Subcutaneous abdominal adipose tissue (tissue), 5 donors: ENCODE results near the gene ADAM15.
A peak's percentile ranks its signal among the peaks of the same experiment; 100 is the strongest.

Experiments used
- H3K27ac ChIP-seq: one replicate; pipeline ENCODE4 v1.7.0; 2013; ENCODE audit warnings: low read depth, mild to moderate bottlenecking, inconsistent platforms, low read length, moderate library complexity
- H3K27me3 ChIP-seq, 5 donors: one replicate each; pipeline ENCODE4 v1.7.0; 2013; ENCODE audit warnings: low read length in 5 of 5, inconsistent platforms in 1 of 5; ENCODE audit not compliant: control insufficient read depth in 5 of 5, insufficient read depth in 4 of 5
- H3K36me3 ChIP-seq, 5 donors: one replicate each; pipeline ENCODE4 v1.7.0; 2013; ENCODE audit warnings: low read length in 5 of 5; ENCODE audit not compliant: control insufficient read depth in 5 of 5, insufficient read depth in 5 of 5
- H3K4me1 ChIP-seq, 5 donors: one replicate each; pipeline ENCODE4 v1.7.0; 2013; ENCODE audit warnings: low read length in 5 of 5, mild to moderate bottlenecking in 3 of 5, moderate library complexity in 1 of 5; ENCODE audit not compliant: control insufficient read depth in 5 of 5, insufficient read depth in 5 of 5
- H3K4me3 ChIP-seq, 5 donors: one replicate each; pipeline ENCODE4 v1.7.0; 2013; ENCODE audit warnings: low read length in 5 of 5, low read depth in 1 of 5
- H3K9ac ChIP-seq, 5 donors: one replicate each; pipeline ENCODE4 v1.7.0; 2013; ENCODE audit warnings: low read length in 5 of 5, mild to moderate bottlenecking in 4 of 5, moderate library complexity in 3 of 5
- H3K9me3 ChIP-seq, 5 donors: one replicate each; pipeline ENCODE4 v1.7.0; 2013; ENCODE audit warnings: low read length in 5 of 5; ENCODE audit not compliant: control insufficient read depth in 5 of 5
- donor health status: healthy.
- donor health status: healthy.
- donor health status: healthy.
- donor health status: healthy.
- donor health status: healthy.

The ADAM15 gene

DNA sequence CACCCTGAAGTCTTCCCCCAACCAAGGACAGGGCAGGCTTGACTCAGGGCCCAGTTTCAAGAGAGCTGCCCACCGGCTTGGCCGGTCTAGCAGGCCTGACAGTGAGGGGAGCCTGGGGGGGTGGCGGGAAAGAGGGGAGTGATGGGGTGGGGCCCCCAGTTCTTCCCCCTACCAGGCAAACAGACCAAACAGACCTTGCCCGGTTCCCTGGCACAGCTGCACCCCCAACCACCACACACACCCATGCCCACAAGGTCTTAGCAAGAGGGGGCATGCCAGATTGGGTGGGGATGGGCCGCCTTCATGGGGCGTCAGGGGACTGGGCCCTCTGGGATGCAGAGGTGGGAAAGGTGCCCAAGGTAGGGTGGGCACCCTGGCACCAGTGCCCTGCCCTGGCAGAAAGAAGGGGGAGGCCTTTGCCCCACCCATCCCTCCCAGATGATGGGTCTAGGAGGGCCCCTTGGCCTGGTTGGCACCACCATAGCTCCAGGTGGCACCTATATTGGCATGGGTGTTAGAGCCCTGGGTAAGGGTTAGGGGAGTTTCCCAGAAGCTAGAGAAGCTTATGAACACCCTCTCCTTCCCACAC is 39.6 kb upstream of the ADAM15 start:
- H3K9me3 ChIP-seq: no peaks in the 10 kb centered on the region
- no peaks in the 10 kb centered on the region for H3K27me3 ChIP-seq
- H3K36me3 ChIP-seq: peaks cover 0 to 31% (median 21%) of the 10 kb centered on the region in 5 donors
- peak overlapping the region; percentile 0 to 58 (median 49) for H3K9ac ChIP-seq
- H3K4me1 ChIP-seq: peaks cover 8 to 77% (median 67%) of the 10 kb centered on the region in 5 donors
- no peak overlapping the region for H3K4me3 ChIP-seq
- peak overlapping the region; percentile 97 for H3K27ac ChIP-seq

DNA sequence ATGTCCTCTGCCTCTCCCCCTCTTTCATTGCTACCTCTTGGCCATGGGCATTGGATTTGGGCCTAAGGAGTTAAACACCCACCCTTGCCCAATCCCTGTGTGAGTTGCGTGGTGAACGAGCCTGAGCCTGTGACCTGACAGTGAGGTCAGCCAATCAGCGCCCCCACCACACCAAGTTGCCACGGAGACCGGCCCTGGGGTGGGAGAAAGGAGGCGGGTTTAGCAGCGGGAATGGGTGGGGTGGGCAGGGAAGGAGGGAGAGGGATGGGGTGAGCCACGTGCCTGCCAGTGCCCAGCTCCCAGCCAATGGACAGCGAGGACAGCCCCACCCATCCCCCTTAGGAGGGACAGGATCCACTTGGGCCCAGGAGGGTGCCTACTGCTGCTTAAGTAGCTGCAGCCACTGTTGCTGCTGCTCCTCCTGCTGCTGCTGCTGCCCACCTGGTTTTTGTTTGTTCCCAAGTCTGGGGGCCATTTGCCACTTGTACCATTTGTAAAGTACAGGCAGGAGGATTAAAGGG is 39.0 kb upstream of the ADAM15 start:
- H3K36me3 ChIP-seq: peaks cover 0 to 33% (median 21%) of the 10 kb centered on the region in 5 donors
- no peaks in the 10 kb centered on the region for H3K9me3 ChIP-seq
- no peak overlapping the region for H3K4me3 ChIP-seq
- H3K4me1 ChIP-seq: peaks cover 7 to 77% (median 67%) of the 10 kb centered on the region in 5 donors
- H3K9ac ChIP-seq: peak overlapping the region in 4 of 5 donors; percentile 0 to 58 (median 52)
- no peaks in the 10 kb centered on the region for H3K27me3 ChIP-seq
- peak overlapping the region; percentile 97 for H3K27ac ChIP-seq

DNA sequence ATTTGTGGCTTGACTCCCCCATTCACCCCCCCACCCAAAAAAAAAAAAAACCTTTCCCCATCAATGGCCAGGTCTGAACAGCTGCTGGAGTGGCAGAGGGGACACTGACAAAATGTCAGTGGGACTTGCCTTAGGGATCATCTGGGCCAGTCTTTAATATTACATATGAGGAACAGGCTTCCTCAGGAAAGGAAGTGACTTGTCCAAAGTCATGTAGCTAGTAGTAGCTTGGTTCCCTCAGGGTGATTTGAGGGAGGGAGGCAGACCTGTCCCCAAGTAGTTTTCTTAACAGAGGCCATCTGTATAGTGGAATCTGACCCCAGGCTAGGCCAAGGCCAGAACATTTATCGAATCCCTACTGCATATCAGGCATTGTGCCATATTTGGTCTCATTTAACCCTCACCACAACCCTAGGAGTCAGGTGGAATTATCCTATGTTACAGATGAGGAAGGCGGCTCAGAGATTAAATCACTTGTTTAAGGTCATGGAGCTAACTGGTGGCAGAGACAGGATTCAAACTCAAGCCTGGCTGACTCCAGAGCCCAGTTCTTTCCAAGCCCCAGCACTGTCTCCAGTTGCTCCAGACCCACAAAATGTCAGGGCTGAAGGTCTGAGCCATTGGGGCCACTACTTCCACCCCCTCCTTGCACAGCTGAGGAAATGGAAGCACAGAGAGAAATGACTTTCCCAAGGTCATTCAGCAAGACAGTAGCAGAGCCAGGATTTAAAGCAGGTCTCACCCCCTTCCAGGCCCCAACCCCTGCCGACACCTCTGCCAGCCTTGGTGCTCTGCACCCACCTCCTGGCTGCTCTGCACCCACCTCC is 38.1 kb upstream of the ADAM15 start:
- Histone ChIP-seq H3K36me3 (peaks cover 0 to 33% (median 21%) of the 10 kb centered on the region in 5 donors), H3K4me3 (no peak overlapping the region), H3K4me1 (peaks cover 7 to 77% (median 65%) of the 10 kb centered on the region in 5 donors), H3K9ac (peak overlapping the region in 3 of 5 donors; percentile 30 to 52 (median 48)), H3K27me3 (no peaks in the 10 kb centered on the region), H3K9me3 (no peaks in the 10 kb centered on the region), H3K27ac (peak overlapping the region; percentile 97)

DNA sequence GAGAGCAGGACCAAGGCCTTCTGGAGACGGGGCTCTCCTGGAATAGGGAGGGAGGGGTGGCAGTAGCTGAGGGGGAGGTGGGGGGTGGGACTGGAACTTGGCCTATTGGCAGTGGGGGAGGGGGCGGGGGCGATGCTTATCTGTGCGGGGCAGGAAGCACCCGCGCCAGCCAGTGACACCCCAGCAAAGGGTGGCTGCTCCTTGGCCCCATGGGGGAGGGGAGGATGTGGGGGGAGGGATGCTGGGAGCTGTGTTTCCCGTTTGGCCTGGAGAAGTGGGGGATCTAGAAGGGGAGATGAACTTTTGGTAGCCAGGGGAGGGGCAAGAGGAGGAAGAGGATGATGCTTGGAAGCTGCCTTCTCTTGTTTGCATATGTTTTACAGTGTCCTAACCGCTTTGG is 37.5 kb upstream of the ADAM15 start:
- Histone ChIP-seq H3K36me3 (peaks cover 0 to 33% (median 21%) of the 10 kb centered on the region in 5 donors), H3K27me3 (no peaks in the 10 kb centered on the region), H3K4me3 (no peak overlapping the region), H3K4me1 (peaks cover 7 to 75% (median 65%) of the 10 kb centered on the region in 5 donors), H3K27ac (peak overlapping the region; percentile 97), H3K9ac (no peak overlapping the region), H3K9me3 (no peaks in the 10 kb centered on the region)

DNA sequence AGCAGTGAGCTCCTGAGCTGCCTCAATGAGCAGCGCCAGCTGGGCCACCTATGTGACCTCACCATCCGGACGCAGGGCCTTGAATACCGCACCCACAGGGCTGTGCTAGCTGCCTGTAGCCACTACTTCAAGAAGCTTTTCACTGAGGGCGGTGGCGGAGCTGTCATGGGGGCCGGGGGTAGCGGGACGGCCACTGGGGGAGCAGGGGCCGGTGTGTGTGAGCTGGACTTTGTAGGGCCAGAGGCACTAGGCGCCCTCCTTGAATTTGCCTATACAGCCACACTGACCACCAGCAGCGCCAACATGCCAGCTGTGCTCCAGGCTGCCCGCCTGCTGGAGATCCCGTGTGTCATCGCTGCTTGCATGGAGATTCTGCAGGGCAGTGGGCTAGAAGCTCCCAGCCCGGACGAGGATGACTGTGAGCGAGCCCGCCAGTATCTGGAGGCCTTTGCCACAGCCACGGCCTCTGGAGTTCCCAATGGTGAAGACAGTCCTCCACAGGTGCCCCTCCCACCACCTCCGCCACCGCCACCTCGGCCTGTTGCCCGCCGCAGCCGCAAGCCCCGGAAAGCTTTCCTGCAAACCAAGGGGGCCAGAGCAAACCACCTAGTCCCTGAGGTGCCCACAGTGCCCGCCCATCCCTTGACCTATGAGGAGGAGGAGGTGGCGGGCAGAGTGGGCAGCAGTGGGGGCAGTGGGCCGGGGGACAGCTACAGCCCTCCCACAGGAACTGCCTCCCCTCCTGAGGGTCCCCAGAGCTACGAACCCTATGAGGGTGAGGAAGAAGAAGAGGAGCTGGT is 36.2 kb upstream of the ADAM15 start:
- Histone ChIP-seq H3K27ac (peak overlapping the region; percentile 96), H3K9me3 (no peaks in the 10 kb centered on the region), H3K27me3 (no peaks in the 10 kb centered on the region), H3K36me3 (peaks cover 0 to 33% (median 21%) of the 10 kb centered on the region in 5 donors), H3K9ac (no peak overlapping the region), H3K4me3 (no peak overlapping the region), H3K4me1 (peaks cover 7 to 70% (median 62%) of the 10 kb centered on the region in 5 donors)

DNA sequence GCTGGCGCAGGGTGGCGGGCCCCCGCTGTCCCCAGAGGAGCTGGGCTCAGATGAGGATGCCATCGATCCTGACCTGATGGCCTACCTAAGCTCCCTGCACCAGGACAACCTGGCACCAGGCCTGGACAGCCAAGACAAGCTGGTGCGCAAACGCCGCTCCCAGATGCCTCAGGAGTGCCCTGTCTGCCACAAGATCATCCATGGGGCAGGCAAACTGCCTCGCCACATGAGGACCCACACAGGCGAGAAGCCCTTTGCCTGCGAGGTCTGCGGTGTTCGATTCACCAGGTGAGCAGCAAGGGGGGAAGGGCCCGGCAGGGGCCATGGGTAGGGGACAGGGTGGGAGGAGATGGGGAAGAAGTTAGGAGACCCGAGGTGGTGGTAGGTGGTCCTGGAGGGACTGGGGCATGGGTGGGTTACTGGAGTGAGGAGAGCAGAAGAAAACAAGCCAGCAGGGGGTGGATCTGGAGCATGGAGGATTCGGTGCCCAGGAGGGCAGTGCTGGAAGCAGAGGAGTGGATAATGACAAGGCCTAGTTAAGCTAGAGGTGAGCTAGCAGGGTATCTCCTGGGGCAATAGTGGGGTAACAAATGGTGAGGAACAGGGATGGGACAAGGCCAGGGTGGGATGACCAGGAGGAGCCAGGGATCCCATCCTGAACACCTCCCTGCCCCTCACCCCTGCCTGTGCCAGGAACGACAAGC is 35.4 kb upstream of the ADAM15 start:
- Histone ChIP-seq H3K27ac (peak overlapping the region; percentile 96), H3K4me1 (peaks cover 7 to 63% (median 54%) of the 10 kb centered on the region in 5 donors), H3K27me3 (no peaks in the 10 kb centered on the region), H3K9me3 (no peaks in the 10 kb centered on the region), H3K9ac (no peak overlapping the region), H3K36me3 (peaks cover 0 to 33% (median 21%) of the 10 kb centered on the region in 5 donors), H3K4me3 (no peak overlapping the region)

DNA sequence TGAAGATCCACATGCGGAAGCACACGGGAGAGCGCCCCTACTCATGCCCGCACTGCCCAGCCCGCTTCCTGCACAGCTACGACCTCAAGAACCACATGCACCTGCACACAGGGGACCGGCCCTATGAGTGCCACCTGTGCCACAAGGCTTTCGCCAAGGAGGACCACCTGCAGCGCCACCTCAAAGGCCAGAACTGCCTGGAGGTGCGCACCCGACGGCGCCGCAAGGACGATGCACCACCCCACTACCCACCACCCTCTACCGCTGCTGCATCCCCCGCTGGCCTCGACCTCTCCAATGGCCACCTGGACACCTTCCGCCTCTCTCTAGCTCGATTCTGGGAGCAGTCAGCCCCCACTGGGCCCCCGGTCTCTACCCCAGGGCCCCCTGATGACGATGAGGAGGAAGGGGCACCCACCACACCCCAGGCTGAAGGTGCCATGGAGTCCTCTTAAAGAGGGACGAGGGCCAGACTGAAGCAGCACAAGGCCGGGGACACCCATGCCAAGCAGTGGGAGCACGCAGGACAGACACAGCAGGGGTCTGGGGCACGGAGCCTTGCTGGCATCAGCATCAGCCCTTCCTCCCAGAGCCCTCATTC is 34.8 kb upstream of the ADAM15 start:
- Histone ChIP-seq H3K9ac (peak overlapping the region in 4 of 5 donors; percentile 65 to 77 (median 66)), H3K4me1 (peaks cover 7 to 56% (median 48%) of the 10 kb centered on the region in 5 donors), H3K36me3 (peaks cover 0 to 29% (median 21%) of the 10 kb centered on the region in 5 donors), H3K9me3 (no peaks in the 10 kb centered on the region), H3K4me3 (peak overlapping the region in 1 of 5 donors; percentile 62), H3K27ac (peak overlapping the region; percentile 96), H3K27me3 (no peaks in the 10 kb centered on the region)

DNA sequence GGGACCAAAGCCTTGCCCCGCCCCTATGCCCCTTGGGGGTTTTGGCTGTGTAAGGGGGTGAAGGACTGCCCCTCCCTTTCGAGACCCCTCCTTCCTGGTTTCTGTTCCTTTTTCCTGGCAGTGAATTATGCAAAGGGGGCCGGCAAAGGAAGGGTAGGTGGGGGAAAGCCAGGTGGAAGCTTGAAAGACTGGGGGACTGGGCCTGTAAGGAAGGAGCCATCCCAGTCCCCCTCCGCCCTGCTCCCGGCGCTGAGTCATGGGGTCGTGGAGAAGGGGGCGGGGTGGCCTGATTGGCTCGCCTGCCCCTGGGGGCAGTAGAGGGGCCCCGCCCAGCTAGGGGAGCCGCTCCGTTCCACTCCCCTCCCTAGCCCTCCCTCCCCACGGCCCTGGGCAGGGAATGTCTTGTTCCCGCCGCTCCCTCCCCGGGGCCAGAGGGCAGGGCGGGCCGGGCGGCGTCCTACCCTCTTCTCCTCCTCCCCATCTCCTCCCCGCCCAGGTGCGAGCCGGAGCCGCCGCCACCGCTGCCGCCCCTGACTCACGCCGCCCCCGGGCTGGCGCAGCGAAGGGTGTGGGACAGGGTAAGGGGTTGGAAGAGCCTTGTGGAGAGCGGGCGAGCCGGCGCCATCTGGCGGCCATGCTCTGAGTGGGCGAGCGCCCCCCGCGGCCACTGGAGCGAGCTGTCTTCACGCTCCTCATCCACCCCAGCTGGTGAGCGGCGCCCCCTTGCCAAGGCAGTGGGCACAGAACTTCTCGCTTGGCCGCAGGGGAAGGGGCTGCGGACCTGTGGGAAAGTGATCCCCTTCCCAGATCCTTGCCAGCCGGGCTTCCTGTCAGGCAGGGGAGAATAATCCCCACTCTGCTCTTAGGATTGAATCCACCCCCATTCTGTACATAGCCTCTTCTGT is 33.8 kb upstream of the ADAM15 start:
- Histone ChIP-seq H3K27ac (peak overlapping the region; percentile 96), H3K4me1 (peaks cover 2 to 47% (median 38%) of the 10 kb centered on the region in 5 donors), H3K9me3 (no peaks in the 10 kb centered on the region), H3K36me3 (peaks cover 0 to 29% (median 21%) of the 10 kb centered on the region in 5 donors), H3K9ac (peak overlapping the region in 4 of 5 donors; percentile 65 to 77 (median 66)), H3K27me3 (no peaks in the 10 kb centered on the region), H3K4me3 (peak overlapping the region in 4 of 5 donors; percentile 51 to 62 (median 56))
